Measurements from ENCODE around the gene C1orf116. TPM values are rescaled to one million over a fixed set of nuclear protein-coding genes. Genes with fewer than 3 reads are reported as not detected.

Gene C1orf116
- total and polyA plus RNA-seq, 8 donors = 17.1 to 91.7 (median 41.3) TPM

DNA sequence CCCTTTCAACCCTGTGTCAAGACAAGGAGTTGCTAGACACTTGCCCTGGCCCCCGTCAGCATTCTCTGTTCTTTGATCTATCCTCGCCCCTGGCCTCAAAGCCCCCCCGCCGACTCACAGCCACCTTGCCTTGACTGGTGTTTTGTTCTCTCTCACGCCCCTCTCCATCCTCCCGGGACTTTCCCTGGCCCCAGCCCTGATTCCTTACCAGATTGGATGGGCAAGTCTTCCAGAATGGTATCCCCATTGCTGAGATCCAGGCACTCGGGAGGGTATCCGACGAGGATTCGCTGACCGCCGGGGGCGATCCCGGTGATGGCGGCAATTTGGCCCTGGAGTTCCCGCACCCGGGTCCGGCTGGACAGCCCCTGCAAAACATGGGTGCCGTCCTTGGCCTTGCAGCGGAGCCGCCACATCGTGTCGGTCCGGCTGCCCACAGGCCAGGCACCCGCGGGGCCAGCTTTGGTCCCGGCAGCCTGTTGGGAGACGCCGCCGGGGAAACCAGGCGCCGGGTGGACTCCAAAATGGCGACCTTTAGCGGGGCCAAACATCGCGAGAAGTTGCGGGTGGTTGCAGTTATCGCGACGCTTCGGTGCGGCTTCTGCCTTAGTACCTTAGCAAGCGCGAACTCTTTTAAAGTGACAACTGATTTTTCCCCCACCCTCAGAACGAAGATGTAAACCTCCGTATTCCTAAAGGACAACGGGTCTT, 18.1 kb upstream of the C1orf116 start:
- 0 to 1% (median 1%) methylated on average over 26 to 47 of the region's 47 CpGs for WGBS, 5 donors
- Histone ChIP-seq H3K27ac (peak overlapping the region; percentile 91 to 97 (median 96)), H3K27me3 (no peaks in the 10 kb centered on the region), H3K9me3 (no peaks in the 10 kb centered on the region), H3K4me3 (peak overlapping the region; percentile 77 to 91 (median 82)), H3K36me3 (peaks cover 13 to 21% (median 20%) of the 10 kb centered on the region in 4 donors), H3K4me1 (peaks cover 35 to 84% (median 66%) of the 10 kb centered on the region in 4 donors)
- TF ChIP-seq POLR2AphosphoS5 (IDR thresholded peaks at IDR 0.05) (peak in 1 of 3 donors; percentile 69), EP300 (IDR thresholded peaks at IDR 0.05) (no peak), POLR2A (IDR thresholded peaks at IDR 0.05) (no peak)
- TF ChIP-seq, protein P1, sequence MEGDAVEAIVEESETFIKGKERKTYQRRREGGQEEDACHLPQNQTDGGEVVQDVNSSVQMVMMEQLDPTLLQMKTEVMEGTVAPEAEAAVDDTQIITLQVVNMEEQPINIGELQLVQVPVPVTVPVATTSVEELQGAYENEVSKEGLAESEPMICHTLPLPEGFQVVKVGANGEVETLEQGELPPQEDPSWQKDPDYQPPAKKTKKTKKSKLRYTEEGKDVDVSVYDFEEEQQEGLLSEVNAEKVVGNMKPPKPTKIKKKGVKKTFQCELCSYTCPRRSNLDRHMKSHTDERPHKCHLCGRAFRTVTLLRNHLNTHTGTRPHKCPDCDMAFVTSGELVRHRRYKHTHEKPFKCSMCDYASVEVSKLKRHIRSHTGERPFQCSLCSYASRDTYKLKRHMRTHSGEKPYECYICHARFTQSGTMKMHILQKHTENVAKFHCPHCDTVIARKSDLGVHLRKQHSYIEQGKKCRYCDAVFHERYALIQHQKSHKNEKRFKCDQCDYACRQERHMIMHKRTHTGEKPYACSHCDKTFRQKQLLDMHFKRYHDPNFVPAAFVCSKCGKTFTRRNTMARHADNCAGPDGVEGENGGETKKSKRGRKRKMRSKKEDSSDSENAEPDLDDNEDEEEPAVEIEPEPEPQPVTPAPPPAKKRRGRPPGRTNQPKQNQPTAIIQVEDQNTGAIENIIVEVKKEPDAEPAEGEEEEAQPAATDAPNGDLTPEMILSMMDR (IDR thresholded peaks at IDR 0.05) = no peak
- peak; percentile 95 to 98 for DNase-seq
- intact Hi-C loops (cut with DNase I; ENCODE audit: low total_unique reads) = no loop called here

DNA sequence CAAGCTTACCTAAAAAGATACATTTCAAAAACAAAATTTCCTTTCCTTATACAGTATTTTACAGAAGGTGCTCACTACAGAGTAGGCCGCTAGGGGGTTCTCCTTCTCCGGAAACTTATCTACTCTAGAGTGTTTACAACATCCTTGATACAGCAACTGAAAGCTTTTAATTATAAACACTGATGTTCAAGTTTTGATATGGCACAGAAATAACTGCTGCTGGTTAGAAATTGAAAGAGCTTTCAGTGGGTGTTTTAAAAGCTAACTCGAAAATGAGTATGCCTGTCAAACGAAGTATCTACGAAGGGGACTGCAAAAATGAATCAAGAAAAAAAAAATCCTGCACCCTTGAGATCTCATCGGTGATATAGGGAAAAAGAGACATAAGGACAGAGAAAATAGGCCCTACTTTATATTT, 17.4 kb upstream of the C1orf116 start:
- no peaks in the 10 kb centered on the region for H3K27me3 ChIP-seq
- peak; percentile 64 to 84 for DNase-seq
- 0% methylated on average over 6 of the region's 6 CpGs for WGBS, 5 donors
- peaks cover 35 to 84% (median 68%) of the 10 kb centered on the region in 4 donors for H3K4me1 ChIP-seq
- H3K27ac ChIP-seq = peak overlapping the region; percentile 91 to 97 (median 96)
- H3K36me3 ChIP-seq = peaks cover 13 to 21% (median 19%) of the 10 kb centered on the region in 4 donors
- H3K4me3 ChIP-seq = peak overlapping the region; percentile 77 to 91 (median 82)
- intact Hi-C loops (cut with DNase I; ENCODE audit: low total_unique reads) = no loop called here
- TF ChIP-seq EP300 (IDR thresholded peaks at IDR 0.05) = no peak
- TF ChIP-seq, protein P1 (IDR thresholded peaks at IDR 0.05) = peak in 5 of 7 experiments; percentile 66 to 78 (median 70)
- no peaks in the 10 kb centered on the region for H3K9me3 ChIP-seq

DNA sequence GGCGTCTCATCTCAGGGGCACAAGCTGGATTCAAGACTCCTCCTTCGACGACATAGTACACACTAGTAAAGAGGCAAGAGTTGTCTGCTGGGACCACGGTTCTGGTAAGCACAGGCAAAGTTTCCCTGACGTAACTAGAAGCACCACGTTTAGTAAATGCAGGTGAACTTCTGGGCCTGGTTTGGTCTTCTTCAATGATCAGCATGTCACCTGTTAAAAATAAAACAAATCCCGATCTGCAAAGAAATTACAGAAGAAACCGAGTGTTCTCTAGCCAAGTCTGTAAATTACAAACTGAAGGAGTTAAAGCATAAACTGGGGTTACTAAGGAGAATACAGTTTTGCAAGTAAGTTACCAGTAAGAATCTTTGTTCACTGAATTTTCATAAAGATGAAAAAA, 17.0 kb upstream of the C1orf116 start:
- intact Hi-C loops (cut with DNase I; ENCODE audit: low total_unique reads) = no loop called here
- Histone ChIP-seq H3K9me3 (no peaks in the 10 kb centered on the region), H3K4me1 (peaks cover 35 to 84% (median 66%) of the 10 kb centered on the region in 4 donors), H3K4me3 (peak overlapping the region; percentile 77 to 91 (median 82)), H3K27me3 (no peaks in the 10 kb centered on the region), H3K36me3 (peaks cover 13 to 21% (median 19%) of the 10 kb centered on the region in 4 donors), H3K27ac (peak overlapping the region in 4 of 5 donors; percentile 91 to 97 (median 96))
- 38 to 46% (median 44%) methylated on average over 8 of the region's 8 CpGs for WGBS, 5 donors
- TF ChIP-seq POLR2AphosphoS5 (IDR thresholded peaks at IDR 0.05) = no peak
- TF ChIP-seq, protein P1 (IDR thresholded peaks at IDR 0.05) = no peak
- no peak for TF ChIP-seq EP300 (IDR thresholded peaks at IDR 0.05)
- TF ChIP-seq POLR2A (IDR thresholded peaks at IDR 0.05) = no peak
- DNase-seq = no peak

DNA sequence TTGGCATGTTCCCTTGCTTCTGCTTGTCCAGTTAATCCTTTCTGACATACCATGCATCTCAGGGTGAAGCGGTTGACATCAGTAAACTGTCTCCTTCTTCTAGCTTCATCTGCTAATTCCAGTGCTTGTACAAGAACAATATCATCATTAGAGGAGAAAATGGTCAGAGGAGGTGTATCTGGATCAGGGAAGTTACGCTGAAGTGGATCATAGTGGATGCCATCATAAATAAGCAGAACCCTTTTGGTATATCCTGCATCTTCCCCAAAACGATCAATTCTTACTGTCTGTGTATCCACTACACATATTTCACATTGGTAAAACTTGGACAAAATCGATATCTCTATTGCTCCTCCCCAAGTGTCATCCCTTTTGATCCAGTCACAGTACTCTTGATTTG, 16.5 kb upstream of the C1orf116 start:
- DNase-seq = no peak
- no peaks in the 10 kb centered on the region for H3K9me3 ChIP-seq
- no peaks in the 10 kb centered on the region for H3K27me3 ChIP-seq
- peaks cover 13 to 21% (median 19%) of the 10 kb centered on the region in 4 donors for H3K36me3 ChIP-seq
- peak overlapping the region in 2 of 5 donors; percentile 96 to 97 for H3K27ac ChIP-seq
- H3K4me1 ChIP-seq = peaks cover 35 to 84% (median 64%) of the 10 kb centered on the region in 4 donors
- intact Hi-C loops (cut with DNase I; ENCODE audit: low total_unique reads) = no loop called here
- WGBS, 5 donors = 78 to 93% (median 82%) methylated on average over 4 of the region's 4 CpGs
- H3K4me3 ChIP-seq = peak overlapping the region in 2 of 4 donors; percentile 86 to 91
- TF ChIP-seq, protein P1 (IDR thresholded peaks at IDR 0.05) = no peak
- TF ChIP-seq POLR2A (IDR thresholded peaks at IDR 0.05) (no peak), EP300 (IDR thresholded peaks at IDR 0.05) (no peak), POLR2AphosphoS5 (IDR thresholded peaks at IDR 0.05) (no peak)

Data from stomach (tissue), 9 donors.